ENCODE results near the gene DNAAF5. TPM values are rescaled to one million over a fixed set of nuclear protein-coding genes. Genes with fewer than 3 reads are reported as not detected.

Gene DNAAF5
- total and polyA plus RNA-seq, 9 of the 15 experiments (the other 6 are each of a cell fraction or from before 2014, with no cell fraction given) = 3.1 to 69.7 (median 19.1) TPM

DNA sequence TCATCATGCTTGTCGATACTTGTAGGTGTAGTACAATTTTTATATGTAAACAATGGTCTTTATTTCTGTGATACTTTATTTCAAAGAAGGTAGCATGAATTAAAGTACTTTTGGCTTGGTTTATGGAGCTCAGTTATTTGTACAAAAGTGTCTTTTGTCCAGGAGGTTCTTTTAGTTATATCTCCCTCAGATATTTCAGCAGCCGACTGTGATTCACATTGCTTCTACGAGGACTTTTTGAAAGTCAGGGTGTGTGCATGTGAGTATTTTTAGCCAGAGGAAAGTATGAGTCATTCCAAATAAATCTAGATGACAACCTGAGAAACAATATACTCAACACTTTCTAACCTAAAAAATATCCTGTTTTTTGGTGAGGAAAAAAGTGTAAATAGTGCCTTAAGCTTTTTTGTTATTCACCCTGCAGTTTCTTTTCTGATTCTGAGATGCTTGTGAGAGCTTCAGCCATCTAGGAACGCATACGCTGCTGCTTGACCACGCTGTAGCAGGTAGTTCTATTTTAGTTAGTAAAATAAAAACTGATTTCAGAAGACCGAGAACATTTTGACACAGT is 105.2 kb downstream of the DNAAF5 start (continued):
- TF ChIP-seq, protein P1, sequence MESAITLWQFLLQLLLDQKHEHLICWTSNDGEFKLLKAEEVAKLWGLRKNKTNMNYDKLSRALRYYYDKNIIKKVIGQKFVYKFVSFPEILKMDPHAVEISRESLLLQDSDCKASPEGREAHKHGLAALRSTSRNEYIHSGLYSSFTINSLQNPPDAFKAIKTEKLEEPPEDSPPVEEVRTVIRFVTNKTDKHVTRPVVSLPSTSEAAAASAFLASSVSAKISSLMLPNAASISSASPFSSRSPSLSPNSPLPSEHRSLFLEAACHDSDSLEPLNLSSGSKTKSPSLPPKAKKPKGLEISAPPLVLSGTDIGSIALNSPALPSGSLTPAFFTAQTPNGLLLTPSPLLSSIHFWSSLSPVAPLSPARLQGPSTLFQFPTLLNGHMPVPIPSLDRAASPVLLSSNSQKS (CRISPR knock-in tag; IDR thresholded peaks at IDR 0.05) = no peak
- TF ChIP-seq PCBP2 (IDR thresholded peaks at IDR 0.05; ENCODE audit: low read depth, low read length, poor library complexity, severe bottlenecking) (no peak), PHF21A (IDR thresholded peaks at IDR 0.05; ENCODE audit: borderline replicate concordance, low read depth) (no peak), SMARCE1 (IDR thresholded peaks at IDR 0.05) (peak; percentile 96), ESRRB (CRISPR knock-in tag; IDR thresholded peaks at IDR 0.05; ENCODE audit: borderline replicate concordance) (no peak), KLF1 (tag; IDR thresholded peaks at IDR 0.05) (no peak), EP400 (IDR thresholded peaks at IDR 0.05) (peak; percentile 53; the same call in 1 of the 2 replicates)
- TF ChIP-seq, protein P2, sequence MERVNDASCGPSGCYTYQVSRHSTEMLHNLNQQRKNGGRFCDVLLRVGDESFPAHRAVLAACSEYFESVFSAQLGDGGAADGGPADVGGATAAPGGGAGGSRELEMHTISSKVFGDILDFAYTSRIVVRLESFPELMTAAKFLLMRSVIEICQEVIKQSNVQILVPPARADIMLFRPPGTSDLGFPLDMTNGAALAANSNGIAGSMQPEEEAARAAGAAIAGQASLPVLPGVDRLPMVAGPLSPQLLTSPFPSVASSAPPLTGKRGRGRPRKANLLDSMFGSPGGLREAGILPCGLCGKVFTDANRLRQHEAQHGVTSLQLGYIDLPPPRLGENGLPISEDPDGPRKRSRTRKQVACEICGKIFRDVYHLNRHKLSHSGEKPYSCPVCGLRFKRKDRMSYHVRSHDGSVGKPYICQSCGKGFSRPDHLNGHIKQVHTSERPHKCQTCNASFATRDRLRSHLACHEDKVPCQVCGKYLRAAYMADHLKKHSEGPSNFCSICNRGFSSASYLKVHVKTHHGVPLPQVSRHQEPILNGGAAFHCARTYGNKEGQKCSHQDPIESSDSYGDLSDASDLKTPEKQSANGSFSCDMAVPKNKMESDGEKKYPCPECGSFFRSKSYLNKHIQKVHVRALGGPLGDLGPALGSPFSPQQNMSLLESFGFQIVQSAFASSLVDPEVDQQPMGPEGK (CRISPR knock-in tag; IDR thresholded peaks at IDR 0.05; ENCODE audit: borderline replicate concordance) = no peak
- TF ChIP-seq, protein P3, sequence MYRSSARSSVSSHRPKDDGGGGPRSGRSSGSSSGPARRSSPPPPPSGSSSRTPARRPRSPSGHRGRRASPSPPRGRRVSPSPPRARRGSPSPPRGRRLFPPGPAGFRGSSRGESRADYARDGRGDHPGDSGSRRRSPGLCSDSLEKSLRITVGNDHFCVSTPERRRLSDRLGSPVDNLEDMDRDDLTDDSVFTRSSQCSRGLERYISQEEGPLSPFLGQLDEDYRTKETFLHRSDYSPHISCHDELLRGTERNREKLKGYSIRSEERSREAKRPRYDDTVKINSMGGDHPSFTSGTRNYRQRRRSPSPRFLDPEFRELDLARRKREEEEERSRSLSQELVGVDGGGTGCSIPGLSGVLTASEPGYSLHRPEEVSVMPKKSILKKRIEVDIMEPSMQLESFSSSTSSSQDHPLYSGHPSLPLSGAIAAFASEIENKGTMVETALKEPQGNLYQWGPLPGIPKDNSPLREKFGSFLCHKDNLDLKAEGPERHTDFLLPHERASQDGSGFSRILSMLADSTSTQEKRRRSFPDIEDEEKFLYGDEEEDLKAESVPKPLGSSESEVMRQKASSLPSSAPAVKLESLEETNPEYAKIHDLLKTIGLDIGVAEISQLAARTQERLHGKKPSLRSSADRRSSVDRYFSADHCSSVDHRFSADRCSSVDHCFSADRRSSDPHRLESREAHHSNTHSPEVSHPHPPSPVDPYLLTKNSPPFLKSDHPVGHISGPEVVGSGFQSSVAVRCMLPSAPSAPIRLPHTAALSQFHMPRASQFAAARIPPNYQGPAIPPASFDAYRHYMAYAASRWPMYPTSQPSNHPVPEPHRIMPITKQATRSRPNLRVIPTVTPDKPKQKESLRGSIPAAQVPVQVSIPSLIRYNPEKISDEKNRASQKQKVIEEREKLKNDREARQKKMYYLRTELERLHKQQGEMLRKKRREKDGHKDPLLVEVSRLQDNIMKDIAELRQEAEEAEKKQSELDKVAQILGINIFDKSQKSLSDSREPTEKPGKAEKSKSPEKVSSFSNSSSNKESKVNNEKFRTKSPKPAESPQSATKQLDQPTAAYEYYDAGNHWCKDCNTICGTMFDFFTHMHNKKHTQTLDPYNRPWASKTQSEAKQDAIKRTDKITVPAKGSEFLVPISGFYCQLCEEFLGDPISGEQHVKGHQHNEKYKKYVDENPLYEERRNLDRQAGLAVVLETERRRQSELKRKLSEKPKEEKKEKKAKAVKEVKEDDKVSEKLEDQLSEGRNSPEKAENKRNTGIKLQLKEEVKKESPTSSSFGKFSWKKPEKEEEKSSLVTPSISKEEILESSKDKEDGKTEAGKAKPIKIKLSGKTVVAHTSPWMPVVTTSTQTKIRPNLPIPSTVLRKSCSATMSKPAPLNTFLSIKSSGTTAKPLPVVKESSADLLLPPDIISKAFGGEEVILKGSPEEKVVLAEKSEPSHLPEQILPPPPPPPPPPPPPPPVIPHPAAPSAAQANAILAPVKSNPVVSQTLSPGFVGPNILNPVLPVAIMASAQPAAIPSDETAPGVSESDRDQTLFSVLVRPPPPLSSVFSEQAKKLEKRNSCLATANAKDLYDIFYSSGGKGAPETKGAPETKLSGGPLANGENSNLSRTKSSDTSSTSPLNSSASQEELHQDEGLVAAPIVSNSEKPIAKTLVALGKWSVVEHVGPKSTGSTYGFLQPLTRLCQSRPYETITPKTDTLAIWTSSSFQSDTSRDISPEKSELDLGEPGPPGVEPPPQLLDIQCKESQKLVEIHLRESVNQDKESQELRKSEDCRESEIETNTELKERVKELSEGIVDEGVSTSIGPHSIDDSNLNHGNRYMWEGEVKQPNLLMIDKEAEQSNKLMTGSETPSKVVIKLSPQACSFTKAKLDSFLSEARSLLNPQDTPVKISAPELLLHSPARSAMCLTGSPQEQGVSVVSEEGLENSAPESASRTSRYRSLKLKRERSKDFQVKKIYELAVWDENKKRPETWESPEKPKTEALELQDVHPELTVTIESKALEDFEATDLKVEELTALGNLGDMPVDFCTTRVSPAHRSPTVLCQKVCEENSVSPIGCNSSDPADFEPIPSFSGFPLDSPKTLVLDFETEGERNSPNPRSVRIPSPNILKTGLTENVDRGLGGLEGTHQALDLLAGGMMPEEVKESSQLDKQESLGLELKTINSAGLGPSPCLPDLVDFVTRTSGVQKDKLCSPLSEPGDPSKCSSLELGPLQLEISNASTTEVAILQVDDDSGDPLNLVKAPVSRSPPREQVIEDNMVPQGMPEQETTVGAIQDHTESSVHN (IDR thresholded peaks at IDR 0.05; ENCODE audit: borderline replicate concordance in 1 of 2, low read depth in 1 of 2) = peak in 1 of 2 experiments; percentile 59; a peak in 2 of 4 replicates
- TF ChIP-seq, protein P4, sequence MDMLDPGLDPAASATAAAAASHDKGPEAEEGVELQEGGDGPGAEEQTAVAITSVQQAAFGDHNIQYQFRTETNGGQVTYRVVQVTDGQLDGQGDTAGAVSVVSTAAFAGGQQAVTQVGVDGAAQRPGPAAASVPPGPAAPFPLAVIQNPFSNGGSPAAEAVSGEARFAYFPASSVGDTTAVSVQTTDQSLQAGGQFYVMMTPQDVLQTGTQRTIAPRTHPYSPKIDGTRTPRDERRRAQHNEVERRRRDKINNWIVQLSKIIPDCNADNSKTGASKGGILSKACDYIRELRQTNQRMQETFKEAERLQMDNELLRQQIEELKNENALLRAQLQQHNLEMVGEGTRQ (CRISPR knock-in tag; IDR thresholded peaks at IDR 0.05) = no peak
- TF ChIP-seq, protein P5, sequence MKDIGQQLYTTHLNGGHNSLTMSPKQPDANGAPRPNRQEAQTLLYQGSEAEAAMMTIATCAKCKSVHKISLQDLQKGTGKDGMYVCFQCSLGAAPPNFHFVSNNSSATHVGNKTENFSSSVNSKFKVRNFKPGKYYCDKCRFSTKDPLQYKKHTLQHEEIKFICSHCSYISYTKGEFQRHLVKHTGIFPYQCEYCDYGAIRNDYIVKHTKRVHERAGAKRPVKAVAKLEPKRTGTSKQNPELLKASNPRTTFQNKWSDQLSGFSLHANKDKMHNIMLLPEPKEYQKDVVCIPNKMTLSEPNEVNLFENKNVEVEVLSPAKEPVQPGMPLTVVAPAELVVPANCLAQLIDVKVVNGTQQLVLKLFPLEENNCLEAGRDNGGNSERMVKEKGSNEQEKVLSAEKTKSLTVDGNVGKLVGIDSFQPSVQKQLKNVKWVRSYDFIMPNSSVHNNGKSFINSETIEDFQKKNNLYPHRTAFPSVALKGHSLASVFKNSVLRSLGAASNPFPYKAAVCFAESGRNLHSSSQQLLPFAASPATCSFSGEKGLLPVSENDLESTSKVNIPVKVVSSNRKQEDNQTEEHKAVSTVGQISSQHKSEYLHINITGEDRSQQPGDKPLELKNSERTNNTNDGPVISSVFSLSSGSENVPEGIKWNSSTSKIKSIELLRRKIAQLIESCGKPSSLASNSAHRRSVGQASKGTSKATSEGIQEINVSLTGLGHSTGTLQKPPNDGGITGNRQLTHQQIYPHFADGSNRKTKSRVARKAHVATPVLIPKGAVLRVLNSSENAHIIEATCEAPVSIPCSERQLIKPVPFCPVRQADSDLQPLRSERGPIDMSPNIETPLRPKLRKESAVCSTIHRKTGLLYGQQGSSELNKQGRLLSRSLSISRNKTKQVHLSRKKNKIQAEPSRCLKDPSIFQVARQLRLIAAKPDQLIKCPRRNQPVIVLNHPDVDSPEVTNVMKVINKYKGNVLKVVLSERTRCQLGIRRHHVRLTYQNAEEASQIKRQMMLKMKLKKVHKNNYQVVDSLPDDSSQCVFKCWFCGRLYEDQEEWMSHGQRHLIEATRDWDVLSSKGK (CRISPR knock-in tag; IDR thresholded peaks at IDR 0.05) = no peak

All from K562 (cell line).